NCI-H187 (cell line): ENCODE data around the gene TUBA8.
"Not testable (repeated sequence)": the region's sequence is repeated elsewhere in the genome, so short reads cannot be mapped to it uniquely, and the experiment has no call there.

Experiments
- DNase-seq, 2 experiments: peaks; one replicate each; lab custom pipeline; 2025; lab: John Stamatoyannopoulos, UW

TUBA8 gene

GRCh38 chr22:18173441-18173840 lies 62.8 kb downstream of the TUBA8 start:
- not testable (repeated sequence) for DNase-seq
